A673 (cell line): Measurements from ENCODE around the gene RAB26. TPM values are rescaled to one million over a fixed set of nuclear protein-coding genes. Genes with fewer than 3 reads are reported as not detected.

Source experiments
- BruUV-seq: library from RNA; stranded (reverse); fragments of 400-500 nt; replicated peaks from 2 replicates; lab custom pipeline; 2021; lab: Mats Ljungman, UMichigan
- CTCF ChIA-PET: fragments of 300-600 bp; sonication (Branson Sonifier 250); formaldehyde crosslinking; loops from one replicate; lab custom pipeline; 2022; ENCODE audit warnings: antibody characterized with exemption; lab: Charles Lee
- POLR2A ChIA-PET: fragments of 300-600 bp; sonication (Branson Sonifier 250); formaldehyde crosslinking; loops from one replicate; lab custom pipeline; 2022; ENCODE audit warnings: antibody characterized with exemption; ENCODE audit not compliant: low non-redundant PET; lab: Charles Lee
- DNase-seq: peaks from one replicate; pipeline ENCODE4 v3.0.0-alpha.2; 2015; ENCODE audit warnings: low spot score
- H3K27ac ChIP-seq: fragments of 200-600 bp; sonication (generic); 2 replicates; pipeline ENCODE4 v1.5.1; 2016; ENCODE audit warnings: mixed run types, low read depth, mild to moderate bottlenecking, mixed read lengths, antibody characterized with exemption, low read length; ENCODE audit not compliant: poor library complexity, severe bottlenecking
- H3K27me3 ChIP-seq: fragments of 200-600 bp; sonication (generic); replicated peaks from 2 replicates; pipeline ENCODE4 v1.6.1; 2017; ENCODE audit warnings: mixed run types, low read depth, mild to moderate bottlenecking, mixed read lengths, antibody characterized with exemption, low read length; ENCODE audit not compliant: insufficient read depth, poor library complexity
- H3K36me3 ChIP-seq: fragments of 200-600 bp; sonication (generic); 2 replicates; pipeline ENCODE4 v1.6.1; 2016; ENCODE audit warnings: mixed run types, mild to moderate bottlenecking, mixed read lengths, antibody characterized with exemption, low read length; ENCODE audit not compliant: insufficient read depth, poor library complexity, severe bottlenecking
- H3K4me1 ChIP-seq: fragments of 200-600 bp; sonication (generic); 2 replicates; pipeline ENCODE4 v1.6.1; 2017; ENCODE audit warnings: mixed run types, mild to moderate bottlenecking, mixed read lengths, antibody characterized with exemption, low read length; ENCODE audit not compliant: insufficient read depth, poor library complexity, severe bottlenecking
- H3K4me3 ChIP-seq: fragments of 200-600 bp; sonication (generic); 2 replicates; pipeline ENCODE4 v1.5.1; 2016; ENCODE audit warnings: low read depth, mixed run types, mild to moderate bottlenecking, mixed read lengths, low read length; ENCODE audit not compliant: poor library complexity, severe bottlenecking
- H3K9me3 ChIP-seq: fragments of 200-600 bp; sonication (generic); 2 replicates; pipeline ENCODE4 v1.6.1; 2016; ENCODE audit warnings: mixed run types, low read depth, mild to moderate bottlenecking, mixed read lengths, antibody characterized with exemption, low read length; ENCODE audit not compliant: poor library complexity, severe bottlenecking
- CTCF ChIP-seq: fragments of 300-800, 200-600 bp; sonication (generic); conservative IDR thresholded peaks from 2 replicates; pipeline ENCODE4 v1.5.1; 2017; ENCODE audit warnings: low read depth, mild to moderate bottlenecking, antibody characterized with exemption, low read length, moderate library complexity, mixed read lengths
- EZH2 ChIP-seq: fragments of 200-600 bp; sonication (generic); IDR thresholded peaks from 2 replicates; pipeline ENCODE4 v1.6.1; 2017; ENCODE audit warnings: borderline replicate concordance, low read depth, mild to moderate bottlenecking, mixed read lengths, antibody characterized with exemption, low read length; ENCODE audit not compliant: poor library complexity, severe bottlenecking
- intact Hi-C: fragments of 100-400 bp; cut with micrococcal nuclease; formaldehyde crosslinking; loops from one replicate; pipeline ENCODE4 v1.10.0; 2022; ENCODE audit not compliant: unreplicated experiment
- total RNA-seq: library from RNA; stranded (reverse); gene quantifications from 2 replicates; pipeline ENCODE4 v1.2.3, GENCODE V29; 2021

The RAB26 gene
- total RNA-seq, 1 experiment from 2014 or later, result 0.49 TPM

- BruUV-seq, result no TSS peak
These were observed 32.0 kb downstream of the RAB26 start for GRCh38 chr16:2180461-2180860.

GRCh38 chr16:2180962-2181923 lies 32.8 kb downstream of the RAB26 start:
- H3K36me3 ChIP-seq, result peaks cover 7% of the 10 kb centered on the region
- no peaks in the 10 kb centered on the region for H3K4me1 ChIP-seq
- no TSS peak for BruUV-seq
- H3K27ac ChIP-seq, result no peak overlapping the region
- DNase-seq, result no peak
- no peaks in the 10 kb centered on the region for H3K27me3 ChIP-seq
- intact Hi-C loops, result no loop called here
- H3K4me3 ChIP-seq, result no peak overlapping the region
- POLR2A ChIA-PET, result no interaction called here
- H3K9me3 ChIP-seq, result no peaks in the 10 kb centered on the region
- TF ChIP-seq EZH2 (no peak), CTCF (no peak)
- CTCF ChIA-PET, result interaction anchor here (1.2 kb wide), 1 partner anchor 13 kb away, joined by 3 read pairs; no protein-coding TSS in a partner anchor

More at GRCh38 chr16:2180461-2180860, 32.0 kb downstream of the RAB26 start:
- peaks cover 15% of the 10 kb centered on the region for H3K36me3 ChIP-seq
- no peaks in the 10 kb centered on the region for H3K9me3 ChIP-seq
- ChIA-PET CTCF (no interaction called here), POLR2A (no interaction called here)
- no peak for TF ChIP-seq CTCF
- no peak for TF ChIP-seq EZH2
- H3K27ac ChIP-seq, result no peak overlapping the region
- DNase-seq, result no peak
- H3K4me3 ChIP-seq, result no peak overlapping the region
- intact Hi-C loops, result no loop called here
- no peaks in the 10 kb centered on the region for H3K4me1 ChIP-seq
- no peaks in the 10 kb centered on the region for H3K27me3 ChIP-seq

- POLR2A ChIA-PET, result no interaction called here
- TF ChIP-seq EZH2 (no peak), CTCF (no peak)
- no TSS peak for BruUV-seq
These were observed 33.5 kb downstream of the RAB26 start for GRCh38 chr16:2181952-2182351.

More at GRCh38 chr16:2181952-2182351, 33.5 kb downstream of the RAB26 start:
- no peak overlapping the region for H3K4me3 ChIP-seq
- CTCF ChIA-PET, result interaction anchor here (1.2 kb wide), 1 partner anchor 12 kb away, joined by 3 read pairs; no protein-coding TSS in a partner anchor
- intact Hi-C loops, result no loop called here
- no peaks in the 10 kb centered on the region for H3K9me3 ChIP-seq
- H3K27me3 ChIP-seq, result no peaks in the 10 kb centered on the region
- H3K4me1 ChIP-seq, result no peaks in the 10 kb centered on the region
- DNase-seq, result no peak
- H3K36me3 ChIP-seq, result peaks cover 5% of the 10 kb centered on the region
- H3K27ac ChIP-seq, result no peak overlapping the region
